ENCODE data around the gene PPP6R2. TPM values are rescaled to one million over a fixed set of nuclear protein-coding genes. Genes with fewer than 3 reads are reported as not detected.
A peak's percentile ranks its signal among the peaks of the same experiment; 100 is the strongest.

Gene PPP6R2
- total RNA-seq, 2 donors from 2014 or later, result 58.7 to 81.2 TPM

- Histone ChIP-seq H3K9ac (ENCODE audit: extremely low read depth, low read length, poor library complexity, severe bottlenecking) (no peak overlapping the region), H3K9me3 (ENCODE audit: control insufficient read depth, low read length) (no peaks in the 10 kb centered on the region), H3K27ac (ENCODE audit: low read depth, low read length) (no peak overlapping the region), H3K4me3 (ENCODE audit: low read length) (no peak overlapping the region), H3K36me3 (ENCODE audit: control insufficient read depth, insufficient read depth, low read length) (no peaks in the 10 kb centered on the region), H3K27me3 (ENCODE audit: control insufficient read depth, insufficient read depth, low read length, poor library complexity, severe bottlenecking) (peaks cover 20% of the 10 kb centered on the region), H3K4me1 (ENCODE audit: control insufficient read depth, insufficient read depth, low read length) (no peaks in the 10 kb centered on the region)
- no peaks in the 10 kb centered on the region for H3K9me3 Mint-ChIP-seq
- H3K27me3 Mint-ChIP-seq (ENCODE audit: insufficient read depth), result peaks cover 65% of the 10 kb centered on the region
- no peak overlapping the region for H3K4me3 Mint-ChIP-seq
- H3K27ac Mint-ChIP-seq, result no peak overlapping the region
- H3K4me1 Mint-ChIP-seq, result peaks cover 11% of the 10 kb centered on the region
- TF ChIP-seq, protein P1, sequence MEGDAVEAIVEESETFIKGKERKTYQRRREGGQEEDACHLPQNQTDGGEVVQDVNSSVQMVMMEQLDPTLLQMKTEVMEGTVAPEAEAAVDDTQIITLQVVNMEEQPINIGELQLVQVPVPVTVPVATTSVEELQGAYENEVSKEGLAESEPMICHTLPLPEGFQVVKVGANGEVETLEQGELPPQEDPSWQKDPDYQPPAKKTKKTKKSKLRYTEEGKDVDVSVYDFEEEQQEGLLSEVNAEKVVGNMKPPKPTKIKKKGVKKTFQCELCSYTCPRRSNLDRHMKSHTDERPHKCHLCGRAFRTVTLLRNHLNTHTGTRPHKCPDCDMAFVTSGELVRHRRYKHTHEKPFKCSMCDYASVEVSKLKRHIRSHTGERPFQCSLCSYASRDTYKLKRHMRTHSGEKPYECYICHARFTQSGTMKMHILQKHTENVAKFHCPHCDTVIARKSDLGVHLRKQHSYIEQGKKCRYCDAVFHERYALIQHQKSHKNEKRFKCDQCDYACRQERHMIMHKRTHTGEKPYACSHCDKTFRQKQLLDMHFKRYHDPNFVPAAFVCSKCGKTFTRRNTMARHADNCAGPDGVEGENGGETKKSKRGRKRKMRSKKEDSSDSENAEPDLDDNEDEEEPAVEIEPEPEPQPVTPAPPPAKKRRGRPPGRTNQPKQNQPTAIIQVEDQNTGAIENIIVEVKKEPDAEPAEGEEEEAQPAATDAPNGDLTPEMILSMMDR (conservative IDR thresholded peaks at IDR 0.05), result no peak
- no peaks in the 10 kb centered on the region for H3K36me3 Mint-ChIP-seq (ENCODE audit: low read depth)
- WGBS, 2 experiments (ENCODE audit: insufficient coverage in 1 of 2, insufficient read length in 1 of 2), result 88 to 98% methylated on average over 8 of the region's 8 CpGs
- DNase-seq, result no peak
Measured at GRCh38 chr22:50483556-50483955, 140.4 kb downstream of the PPP6R2 start.

DNA sequence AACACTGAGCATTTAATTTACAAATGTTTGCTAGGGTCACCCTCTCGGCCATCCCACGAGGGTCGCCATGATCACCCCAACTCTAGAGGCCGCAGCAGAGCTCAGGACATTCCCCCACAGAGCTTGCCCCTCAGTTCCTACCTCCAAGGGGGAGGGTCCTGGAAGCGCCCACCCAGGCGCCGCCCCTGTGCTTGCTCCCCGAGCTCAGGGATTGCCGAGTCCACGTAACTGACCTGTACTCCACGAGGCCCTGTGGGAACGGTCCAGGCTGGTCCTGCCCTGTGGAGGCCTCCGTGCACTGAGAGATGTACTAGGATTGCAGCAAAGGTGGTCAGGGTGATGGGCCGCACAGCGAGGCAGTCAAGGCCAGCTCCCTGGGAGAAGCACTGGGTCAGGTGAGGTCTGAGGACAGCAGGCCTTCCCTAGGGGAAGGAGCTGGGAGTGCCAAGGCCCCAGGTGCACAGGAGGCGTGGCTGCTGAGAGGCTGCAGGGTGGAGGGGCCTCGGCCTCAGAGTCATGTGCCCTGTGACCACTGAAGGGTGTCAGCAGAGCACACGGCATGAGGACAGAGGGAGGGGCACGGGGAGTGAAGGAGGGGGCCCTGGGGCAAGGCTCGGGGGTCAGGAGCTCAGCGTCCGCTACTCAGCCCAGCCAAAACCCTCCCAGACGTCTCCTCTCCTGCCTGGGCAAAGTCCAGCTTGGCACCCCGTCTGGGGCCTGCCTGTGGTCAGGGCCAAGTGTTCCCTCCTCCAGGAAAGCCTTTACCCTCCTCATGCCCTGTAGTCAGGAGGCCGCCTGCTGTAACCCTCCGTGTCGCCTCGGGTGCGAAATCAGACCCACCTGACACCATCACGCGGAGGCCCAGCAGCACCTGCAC, 141.1 kb downstream of the PPP6R2 start:
- TF ChIP-seq, protein P1 (conservative IDR thresholded peaks at IDR 0.05), result no peak
- no peak for DNase-seq
- no peaks in the 10 kb centered on the region for H3K9me3 ChIP-seq (ENCODE audit: control insufficient read depth, low read length)
- Mint-ChIP-seq H3K4me1 (peaks cover 11% of the 10 kb centered on the region), H3K27ac (no peak overlapping the region), H3K36me3 (ENCODE audit: low read depth) (no peaks in the 10 kb centered on the region), H3K27me3 (ENCODE audit: insufficient read depth) (peaks cover 61% of the 10 kb centered on the region), H3K4me3 (no peak overlapping the region), H3K9me3 (no peaks in the 10 kb centered on the region)
- peaks cover 19% of the 10 kb centered on the region for H3K27me3 ChIP-seq (ENCODE audit: control insufficient read depth, insufficient read depth, low read length, poor library complexity, severe bottlenecking)
- no peak overlapping the region for H3K9ac ChIP-seq (ENCODE audit: extremely low read depth, low read length, poor library complexity, severe bottlenecking)
- no peak overlapping the region for H3K27ac ChIP-seq (ENCODE audit: low read depth, low read length)
- WGBS, 2 experiments (ENCODE audit: insufficient coverage in 1 of 2, insufficient read length in 1 of 2), result 88 to 90% methylated on average over 24 to 31 of the region's 31 CpGs
- H3K4me3 ChIP-seq (ENCODE audit: low read length), result no peak overlapping the region
- H3K36me3 ChIP-seq (ENCODE audit: control insufficient read depth, insufficient read depth, low read length), result no peaks in the 10 kb centered on the region
- H3K4me1 ChIP-seq (ENCODE audit: control insufficient read depth, insufficient read depth, low read length), result no peaks in the 10 kb centered on the region

DNA sequence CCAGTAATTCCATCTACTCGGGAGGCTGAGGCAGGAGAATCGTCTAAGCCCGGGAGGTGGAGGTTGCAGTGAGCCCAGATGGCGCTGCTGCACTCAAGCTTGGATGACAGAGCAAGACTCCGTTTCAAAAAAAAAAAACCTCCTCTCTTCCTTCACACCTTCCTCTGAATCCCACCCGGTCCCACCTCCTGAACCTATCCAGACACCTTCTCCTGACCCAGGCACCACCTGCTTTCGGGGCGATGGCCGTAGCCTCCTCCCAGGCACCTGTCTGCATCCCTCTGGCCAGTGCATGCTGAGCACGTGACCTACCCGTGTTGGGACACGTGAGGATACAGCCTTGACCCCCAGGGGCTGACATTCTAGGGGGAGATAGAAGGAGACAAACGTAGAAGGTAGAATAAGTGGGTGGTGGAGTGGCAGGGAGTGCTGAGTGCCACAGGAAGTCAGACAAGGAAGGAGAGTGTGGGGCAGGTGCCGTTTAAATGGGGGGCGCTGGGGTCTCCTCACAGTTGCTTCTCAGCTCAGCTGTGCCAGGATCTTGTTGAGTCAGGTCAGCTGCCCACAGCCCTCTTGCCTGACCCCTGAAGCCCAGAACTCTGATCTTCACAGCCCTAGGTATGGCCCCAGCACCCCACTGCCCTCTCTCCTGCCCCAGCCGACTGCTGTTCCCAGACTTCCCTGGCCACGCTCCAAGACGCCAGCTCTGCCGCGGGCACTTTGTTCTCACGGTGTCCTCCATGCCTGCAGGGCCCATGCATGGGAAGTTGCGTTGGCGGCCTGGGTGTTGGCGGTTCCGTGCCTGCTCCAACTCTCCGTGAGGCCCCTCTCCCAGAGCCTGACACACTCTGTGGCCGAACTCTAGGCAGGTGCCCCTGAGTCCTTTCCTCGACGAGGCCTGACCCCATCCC, 142.3 kb downstream of the PPP6R2 start:
- Mint-ChIP-seq H3K9me3 (no peaks in the 10 kb centered on the region), H3K27me3 (ENCODE audit: insufficient read depth) (peaks cover 48% of the 10 kb centered on the region), H3K4me1 (peaks cover 11% of the 10 kb centered on the region), H3K4me3 (no peak overlapping the region), H3K36me3 (ENCODE audit: low read depth) (no peaks in the 10 kb centered on the region), H3K27ac (no peak overlapping the region)
- Histone ChIP-seq H3K9me3 (ENCODE audit: control insufficient read depth, low read length) (no peaks in the 10 kb centered on the region), H3K36me3 (ENCODE audit: control insufficient read depth, insufficient read depth, low read length) (no peaks in the 10 kb centered on the region), H3K4me3 (ENCODE audit: low read length) (no peak overlapping the region), H3K4me1 (ENCODE audit: control insufficient read depth, insufficient read depth, low read length) (no peaks in the 10 kb centered on the region), H3K27ac (ENCODE audit: low read depth, low read length) (no peak overlapping the region), H3K9ac (ENCODE audit: extremely low read depth, low read length, poor library complexity, severe bottlenecking) (no peak overlapping the region), H3K27me3 (ENCODE audit: control insufficient read depth, insufficient read depth, low read length, poor library complexity, severe bottlenecking) (peaks cover 6% of the 10 kb centered on the region)
- TF ChIP-seq, protein P1 (conservative IDR thresholded peaks at IDR 0.05), result peak; percentile 26
- 84 to 93% methylated on average over 21 to 29 of the region's 29 CpGs for WGBS, 2 experiments (ENCODE audit: insufficient coverage in 1 of 2, insufficient read length in 1 of 2)
- DNase-seq, result peak; percentile 62

All from endodermal cell (in vitro differentiated cells).